AG04450 (cell line): ENCODE data around the gene GJD3. TPM values are rescaled to one million over a fixed set of nuclear protein-coding genes. Genes with fewer than 3 reads are reported as not detected.
"Not testable (repeated sequence)": the region's sequence is repeated elsewhere in the genome, so short reads cannot be mapped to it uniquely, and the experiment has no call there.

Experiments
- CTCF ChIA-PET: fragments of 300-600, 350-600 bp; formaldehyde crosslinking; extraction: SDS; loops from one replicate; lab custom pipeline; 2022; ENCODE audit warnings: antibody characterized with exemption, inconsistent platforms; lab: Charles Lee
- POLR2A ChIA-PET: fragments of 350-600 bp; formaldehyde crosslinking; extraction: SDS; loops from one replicate; lab custom pipeline; 2021; ENCODE audit warnings: antibody characterized with exemption, inconsistent platforms; lab: Yijun Ruan, JAX
- DNase-seq: peaks from one replicate; pipeline ENCODE4 v3.0.0-alpha.2; 2011; ENCODE audit warnings: low read depth, low spot score
- H3K27ac ChIP-seq: one replicate; pipeline ENCODE4 v1.5.1; 2012; ENCODE audit warnings: low read depth, low read length, control low read depth
- H3K27me3 ChIP-seq: one replicate; pipeline ENCODE4 v1.6.0; 2012; ENCODE audit warnings: low read length; ENCODE audit not compliant: control insufficient read depth, insufficient read depth
- H3K4me3 ChIP-seq: 2 replicates; pipeline ENCODE4 v1.5.1; 2011; ENCODE audit warnings: mild to moderate bottlenecking, low read depth, low read length, control low read depth
- H3K9me3 ChIP-seq: 2 replicates; pipeline ENCODE4 v1.5.1; 2012; ENCODE audit warnings: low read length; ENCODE audit not compliant: control insufficient read depth, insufficient read depth
- CTCF ChIP-seq: IDR thresholded peaks from 2 replicates; pipeline ENCODE4 v1.5.1; 2011; ENCODE audit warnings: low read depth, low read length, control low read depth, inconsistent platforms
- polyA plus RNA-seq: library from polyadenylated mRNA; depleted of rRNA; stranded (reverse); fragments of >200 nt; gene quantifications from 2 replicates; pipeline ENCODE4 v1.2.3, GENCODE V29; 2011

GJD3 gene
- polyA plus RNA-seq, 1 experiment = 0.41 TPM

- no peak for DNase-seq
- ChIA-PET POLR2A (interaction anchor here (0.7 kb wide), 1 partner anchor 8 kb away, joined by 3 read pairs; no protein-coding TSS in a partner anchor), CTCF (interaction anchor here (0.5 kb wide), 1 partner anchor 35 kb away, joined by 6 read pairs; no protein-coding TSS in a partner anchor)
- no peak for TF ChIP-seq CTCF
- Histone ChIP-seq H3K4me3 (no peak overlapping the region), H3K27me3 (no peaks in the 10 kb centered on the region), H3K27ac (no peak overlapping the region), H3K9me3 (peaks cover 11% of the 10 kb centered on the region)
Measured at GRCh38 chr17:40373999-40374398, 9.5 kb upstream of the GJD3 start.

GRCh38 chr17:40373324-40373723 is 8.8 kb upstream of the GJD3 start:
- CTCF ChIA-PET = interaction anchor here (0.5 to 0.7 kb wide), 2 partner anchors 21 to 36 kb away, joined by 6 read pairs; no protein-coding TSS in a partner anchor

GRCh38 chr17:40372644-40373043 is 8.1 kb upstream of the GJD3 start:
- H3K27ac ChIP-seq, H3K4me3 ChIP-seq, H3K27me3 ChIP-seq, DNase-seq, POLR2A ChIA-PET: not testable (repeated sequence)
- peaks cover 11% of the 10 kb centered on the region for H3K9me3 ChIP-seq
- CTCF ChIA-PET = interaction anchor here (0.6 to 1.3 kb wide), 2 partner anchors 18 to 161 kb away, joined by 3 read pairs; no protein-coding TSS in a partner anchor

More at GRCh38 chr17:40373324-40373723, 8.8 kb upstream of the GJD3 start:
- Histone ChIP-seq H3K9me3 (peaks cover 11% of the 10 kb centered on the region), H3K4me3 (no peak overlapping the region), H3K27ac (no peak overlapping the region), H3K27me3 (no peaks in the 10 kb centered on the region)
- POLR2A ChIA-PET = no interaction called here
- DNase-seq = no peak
- TF ChIP-seq CTCF = no peak

- CTCF ChIA-PET = interaction anchor here (0.6 to 1.3 kb wide), 2 partner anchors 17 to 162 kb away, joined by 3 read pairs; no protein-coding TSS in a partner anchor
- H3K9me3 ChIP-seq = peaks cover 11% of the 10 kb centered on the region
- no peaks in the 10 kb centered on the region for H3K27me3 ChIP-seq
- POLR2A ChIA-PET = no interaction called here
- no peak for DNase-seq
- TF ChIP-seq CTCF = no peak
- H3K27ac ChIP-seq = no peak overlapping the region
- H3K4me3 ChIP-seq = no peak overlapping the region
Measured at GRCh38 chr17:40372031-40372430, 7.5 kb upstream of the GJD3 start.

- ChIA-PET CTCF (interaction anchor here (1.3 kb wide), 1 partner anchor 17 kb away, joined by 3 read pairs; no protein-coding TSS in a partner anchor), POLR2A (no interaction called here)
Measured at GRCh38 chr17:40371261-40371929, 6.9 kb upstream of the GJD3 start.

More at GRCh38 chr17:40371261-40371929, 6.9 kb upstream of the GJD3 start:
- H3K27me3 ChIP-seq = no peaks in the 10 kb centered on the region
- no peak overlapping the region for H3K4me3 ChIP-seq
- DNase-seq = no peak
- no peak for TF ChIP-seq CTCF
- peaks cover 11% of the 10 kb centered on the region; the same call in 1 of the 2 replicates for H3K9me3 ChIP-seq
- H3K27ac ChIP-seq = no peak overlapping the region
